Transverse colon (tissue), 4 donors: ENCODE data around the gene TGFBR2. TPM values are rescaled to one million over a fixed set of nuclear protein-coding genes. Genes with fewer than 3 reads are reported as not detected.

ENCODE experiments used
- DNase-seq: peaks from one replicate; pipeline ENCODE4 v3.0.0-alpha.2; 2019
- H3K27ac ChIP-seq, 4 donors: fragments of 200-600 bp; sonication (generic); 2 replicates each; pipeline ENCODE4 v1.5.1; 2016 to 2018; ENCODE audit warnings: inconsistent platforms in 4 of 4
- H3K27me3 ChIP-seq: fragments of 200-600 bp; sonication (generic); 2 replicates; pipeline ENCODE4 v1.5.1; 2017; ENCODE audit warnings: inconsistent platforms
- H3K36me3 ChIP-seq, 4 donors: fragments of 200-600 bp; sonication (generic); 2 replicates each; pipeline ENCODE4 v1.5.1; 2017 to 2019; ENCODE audit warnings: inconsistent platforms in 4 of 4
- H3K4me1 ChIP-seq, 4 donors: fragments of 200-600 bp; sonication (generic); 2 replicates each; pipeline ENCODE4 v1.5.1; 2017 to 2020; ENCODE audit warnings: inconsistent platforms in 4 of 4
- H3K4me3 ChIP-seq, 4 donors: fragments of 200-600 bp; sonication (generic); 1 replicate in 1 of 4; 2 replicates in 3 of 4; pipeline versions ENCODE4 v1.5.1 to v1.6.1; 2017 to 2019; ENCODE audit warnings: inconsistent platforms in 4 of 4
- H3K9me3 ChIP-seq, 2 donors: fragments of 200-600 bp; sonication (generic); 2 replicates each; pipeline ENCODE4 v1.5.1; 2017 to 2019; ENCODE audit warnings: inconsistent platforms in 2 of 2
- CTCF ChIP-seq, 5 experiments: fragments of 200-600 bp in 3 of 5; fragments of 450-650 bp in 2 of 5; sonication (generic) in 3 of 5; IDR thresholded peaks; 1 replicate in 2 of 5; 2 replicates in 3 of 5; pipeline ENCODE4 v1.5.1; 2016 to 2017; ENCODE audit warnings: antibody characterized with exemption in 5 of 5, inconsistent platforms in 3 of 5, mild to moderate bottlenecking in 2 of 5, moderate library complexity in 1 of 5
- EP300 ChIP-seq: sonication (generic); formaldehyde crosslinking; IDR thresholded peaks from one replicate; pipeline ENCODE4 v1.6.1; 2017; ENCODE audit warnings: antibody characterized with exemption, low read depth
- POLR2A ChIP-seq: fragments of 450-650 bp; IDR thresholded peaks from one replicate; pipeline ENCODE4 v1.6.1; 2016; ENCODE audit warnings: antibody characterized with exemption, mild to moderate bottlenecking, moderate library complexity
- POLR2AphosphoS5 ChIP-seq, 3 donors: sonication (generic); formaldehyde crosslinking; IDR thresholded peaks; one replicate each; pipeline ENCODE4 v1.6.1; 2016; ENCODE audit warnings: antibody characterized with exemption in 3 of 3
- WGBS, 2 donors: methylation state at CpG; one replicate each; pipeline ENCODE4 v1.1.5; 2018; ENCODE audit warnings: low coverage in 1 of 2; 5-methylcytosine and 5-hydroxymethylcytosine counted together
- in situ Hi-C, 4 donors: fragments of 200-750 bp; cut with MboI; loops; one replicate each; pipeline versions ENCODE4 v1.15.0 to v1.15.1; 2017; ENCODE audit warnings: low sequenced_read_pairs in 3 of 4, low pct_ligation_motif_present in 1 of 4, low pct_unique_long_range_greater_than_20kb in 1 of 4
- intact Hi-C: fragments of 100-400 bp; cut with DNase I; formaldehyde crosslinking; loops from one replicate; pipeline ENCODE4 v1.15.1; 2023; ENCODE audit warnings: low total_unique reads
- total RNA-seq, 4 donors: library from RNA; depleted of rRNA; stranded (reverse); fragments of >200 nt; gene quantifications; one replicate each; pipeline ENCODE4 v1.1.0, GENCODE V29; 2016

The TGFBR2 gene
- total RNA-seq, 4 donors from 2014 or later = 63.2 to 179 (median 98.5) TPM

GRCh38 chr3:30576946-30577345, 29.5 kb upstream of the TGFBR2 start:
- Histone ChIP-seq H3K4me3 (no peak overlapping the region), H3K4me1 (peaks cover 0 to 22% (median 11%) of the 10 kb centered on the region in 4 donors), H3K9me3 (no peaks in the 10 kb centered on the region), H3K27ac (no peak overlapping the region), H3K36me3 (no peaks in the 10 kb centered on the region), H3K27me3 (no peaks in the 10 kb centered on the region)
- no peak for DNase-seq
- WGBS, 2 donors = 69 to 79% methylated on average over 4 of the region's 4 CpGs
- intact Hi-C loops (no loop called here), in situ Hi-C loops (no loop called here)
- TF ChIP-seq CTCF (IDR thresholded peaks at IDR 0.05) = no peak
- no peak for TF ChIP-seq POLR2A
- no peak for TF ChIP-seq EP300
- no peak for TF ChIP-seq POLR2AphosphoS5 (IDR thresholded peaks at IDR 0.05)

DNA sequence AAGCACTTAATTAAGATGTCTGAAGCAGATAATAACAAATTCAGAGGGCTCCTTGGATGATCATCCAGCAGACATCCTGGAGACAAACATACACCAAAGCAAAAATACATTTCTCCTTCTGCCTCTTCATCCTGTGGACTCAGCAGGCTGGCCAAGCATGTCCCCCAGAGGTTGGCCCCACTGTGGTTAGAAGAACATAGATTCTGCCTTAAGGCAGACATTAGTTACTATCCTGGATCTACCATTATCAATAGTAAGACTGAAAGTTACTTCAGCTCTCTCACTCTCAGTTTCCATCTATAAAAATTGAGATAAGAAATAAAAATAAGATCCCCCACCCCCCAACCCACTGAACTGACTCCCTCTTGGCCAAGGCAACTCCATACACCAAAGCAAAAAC, 28.6 kb upstream of the TGFBR2 start:
- in situ Hi-C loops = no loop called here
- no peaks in the 10 kb centered on the region for H3K9me3 ChIP-seq
- intact Hi-C loops = no loop called here

DNA sequence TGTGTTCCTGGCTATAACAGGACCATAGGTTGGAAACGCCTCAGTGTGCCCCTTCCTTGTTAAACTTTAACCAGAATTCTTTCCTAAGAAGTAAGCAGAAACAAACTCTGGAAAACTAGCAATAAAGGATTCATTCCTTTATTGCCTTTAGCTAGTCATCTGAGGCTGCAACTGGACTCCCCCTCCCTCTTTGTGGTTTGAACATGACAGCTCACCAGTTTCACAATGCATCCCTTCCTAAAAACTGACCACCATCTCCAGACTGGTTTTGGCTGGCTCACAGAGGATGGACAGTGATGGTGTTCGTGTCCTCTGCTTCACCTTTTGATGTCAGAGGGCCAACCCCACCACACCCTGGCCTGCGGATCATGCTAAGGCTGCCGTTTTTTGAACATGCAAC, 27.9 kb upstream of the TGFBR2 start:
- H3K27me3 ChIP-seq = no peaks in the 10 kb centered on the region
- no peak for TF ChIP-seq EP300
- peak in 2 of 3 donors; percentile 23 to 46 for TF ChIP-seq POLR2AphosphoS5 (IDR thresholded peaks at IDR 0.05)
- no peak for TF ChIP-seq POLR2A
- no peak for TF ChIP-seq CTCF (IDR thresholded peaks at IDR 0.05)
- H3K4me1 ChIP-seq = peaks cover 0 to 26% (median 11%) of the 10 kb centered on the region in 4 donors
- H3K4me3 ChIP-seq = no peak overlapping the region
- peak overlapping the region; percentile 30 to 67 (median 58) for H3K27ac ChIP-seq
- intact Hi-C loops = no loop called here
- H3K9me3 ChIP-seq = no peaks in the 10 kb centered on the region
- DNase-seq = peak; percentile 50
- in situ Hi-C loops = no loop called here
- no peaks in the 10 kb centered on the region for H3K36me3 ChIP-seq
- 32 to 37% methylated on average over 2 to 4 of the region's 4 CpGs for WGBS, 2 donors

More for the DNA sequence above, 28.6 kb upstream of the TGFBR2 start:
- DNase-seq = no peak
- TF ChIP-seq POLR2AphosphoS5 (IDR thresholded peaks at IDR 0.05) (no peak), POLR2A (no peak), EP300 (no peak), CTCF (IDR thresholded peaks at IDR 0.05) (no peak)
- Histone ChIP-seq H3K36me3 (no peaks in the 10 kb centered on the region), H3K4me1 (peaks cover 0 to 22% (median 11%) of the 10 kb centered on the region in 4 donors), H3K27me3 (no peaks in the 10 kb centered on the region), H3K4me3 (no peak overlapping the region), H3K27ac (peak overlapping the region; percentile 30 to 67 (median 58))

DNA sequence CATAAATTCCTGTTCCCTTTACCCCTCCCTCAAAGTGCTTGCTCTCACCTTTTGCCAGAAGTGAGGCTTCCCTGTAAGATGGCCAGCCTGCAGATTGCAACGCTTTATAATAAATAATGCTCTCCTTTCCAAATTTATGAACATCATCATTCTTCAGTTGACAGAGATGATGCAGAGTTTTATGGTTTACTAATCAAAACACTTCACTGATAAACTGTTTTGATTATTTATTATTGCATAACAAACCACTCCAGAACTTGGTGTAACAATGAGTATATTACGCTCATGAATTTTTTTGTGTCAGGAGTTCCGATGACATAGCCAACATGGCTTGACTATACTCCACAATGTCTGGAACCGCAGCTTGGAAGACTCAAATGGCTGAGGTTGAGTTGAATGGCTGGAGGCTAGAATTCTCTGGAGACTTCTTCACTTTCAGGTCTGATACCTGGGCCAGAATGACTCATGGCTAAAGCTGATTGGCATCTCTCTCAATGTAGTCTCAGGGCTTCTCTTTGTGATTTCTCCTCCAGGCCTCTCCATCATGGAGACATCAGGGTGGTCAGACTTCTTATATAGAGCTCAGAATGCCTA, 27.3 kb upstream of the TGFBR2 start:
- no peak for DNase-seq
- TF ChIP-seq POLR2AphosphoS5 (IDR thresholded peaks at IDR 0.05) (no peak), CTCF (IDR thresholded peaks at IDR 0.05) (no peak), POLR2A (no peak), EP300 (no peak)
- H3K27ac ChIP-seq = peak overlapping the region; percentile 30 to 67 (median 52)
- H3K9me3 ChIP-seq = no peaks in the 10 kb centered on the region
- no peaks in the 10 kb centered on the region for H3K27me3 ChIP-seq
- 59 to 74% methylated on average over 4 of the region's 4 CpGs for WGBS, 2 donors
- H3K4me1 ChIP-seq = peaks cover 0 to 31% (median 13%) of the 10 kb centered on the region in 4 donors
- intact Hi-C loops (no loop called here), in situ Hi-C loops (no loop called here)
- no peaks in the 10 kb centered on the region for H3K36me3 ChIP-seq
- H3K4me3 ChIP-seq = no peak overlapping the region
